Kidney (tissue), 14 donors: ENCODE measurements around the gene NT5C1A. TPM values are rescaled to one million over a fixed set of nuclear protein-coding genes. Genes with fewer than 3 reads are reported as not detected.

Source experiments
- DNase-seq, 5 donors: peaks; one replicate each; pipeline ENCODE4 v3.0.0-alpha.2; 2013 to 2020
- FAIRE-seq: peaks from 2 replicates; lab custom pipeline; 2012; peaks lifted over from hg19 to GRCh38; lab: Jason Lieb, UNC
- H3K27ac ChIP-seq, 2 donors: one replicate each; pipeline ENCODE4 v1.7.0; 2013; ENCODE audit warnings: low read depth in 2 of 2, low read length in 2 of 2, inconsistent platforms in 1 of 2
- H3K27me3 ChIP-seq: one replicate; pipeline ENCODE4 v1.7.1; 2013; ENCODE audit warnings: low read length, inconsistent platforms; ENCODE audit not compliant: control insufficient read depth, insufficient read depth
- H3K36me3 ChIP-seq, 3 donors: one replicate each; pipeline versions ENCODE4 v1.7.0 to v1.7.1; 2013; ENCODE audit warnings: low read length in 3 of 3, control low read depth in 1 of 3, inconsistent platforms in 1 of 3; ENCODE audit not compliant: insufficient read depth in 3 of 3, control insufficient read depth in 2 of 3
- H3K4me1 ChIP-seq, 3 donors: one replicate each; pipeline versions ENCODE4 v1.7.0 to v1.7.1; 2013; ENCODE audit warnings: low read length in 3 of 3, inconsistent platforms in 1 of 3, low read depth in 1 of 3; ENCODE audit not compliant: control insufficient read depth in 2 of 3, insufficient read depth in 2 of 3
- H3K4me3 ChIP-seq, 3 donors: one replicate each; pipeline versions ENCODE4 v1.7.0 to v1.8.1; 2013; ENCODE audit warnings: low read length in 3 of 3, control low read depth in 1 of 3, inconsistent platforms in 1 of 3
- H3K9ac ChIP-seq, 3 donors: one replicate each; pipeline versions ENCODE4 v1.7.0 to v1.7.1; 2013; ENCODE audit warnings: low read length in 3 of 3, control low read depth in 1 of 3, inconsistent platforms in 1 of 3
- H3K9me3 ChIP-seq, 3 donors: one replicate each; pipeline versions ENCODE4 v1.7.0 to v1.7.1; 2013; ENCODE audit warnings: low read length in 3 of 3, control low read depth in 1 of 3, inconsistent platforms in 1 of 3; ENCODE audit not compliant: control insufficient read depth in 2 of 3, insufficient read depth in 1 of 3
- intact Hi-C: fragments of 100-400 bp; cut with DNase I; formaldehyde crosslinking; loops from one replicate; pipeline ENCODE4 v1.11.1; 2022
- polyA plus RNA-seq: library from polyadenylated mRNA; stranded (reverse); fragments of 350-450 nt; fragmentation: Illumina TruSeq; extraction: RNeasy Lipid Tissue Mini Kit (QIAGEN cat#74804); gene quantifications from one replicate; pipeline ENCODE4 v1.2.3, GENCODE V29; 2014; ENCODE audit warnings: low read depth, low replicate concordance; ENCODE audit not compliant: insufficient read depth
- total RNA-seq: library from RNA; stranded (reverse); fragmentation: NEBNext Ultra II Directional; extraction: Animal tissue kit (Norgen Biotek cat#: 25700); gene quantifications from one replicate; pipeline ENCODE4 v1.2.1, GENCODE V29; 2021
- TF ChIP-seq, protein P1 (sequence below): IDR thresholded peaks from 3 replicates; pipeline ENCODE4 v1.5.1; 2012; ENCODE audit warnings: mild to moderate bottlenecking, moderate library complexity, borderline replicate concordance; ENCODE audit not compliant: insufficient read depth; ENCODE audit errors: extremely low read depth
- donor health status: control.
- donor health status: control.
- donor health status: control.
- donor health status: control.
- donor health status: control.
- donor health status: DM: yes; HTN: yes; CAD: no.
- donor health status: Normal renal cell carcinoma (clear cell type).

The NT5C1A gene
- total and polyA plus RNA-seq, 2 donors from 2014 or later: 0.62 to 2.0 TPM

DNA sequence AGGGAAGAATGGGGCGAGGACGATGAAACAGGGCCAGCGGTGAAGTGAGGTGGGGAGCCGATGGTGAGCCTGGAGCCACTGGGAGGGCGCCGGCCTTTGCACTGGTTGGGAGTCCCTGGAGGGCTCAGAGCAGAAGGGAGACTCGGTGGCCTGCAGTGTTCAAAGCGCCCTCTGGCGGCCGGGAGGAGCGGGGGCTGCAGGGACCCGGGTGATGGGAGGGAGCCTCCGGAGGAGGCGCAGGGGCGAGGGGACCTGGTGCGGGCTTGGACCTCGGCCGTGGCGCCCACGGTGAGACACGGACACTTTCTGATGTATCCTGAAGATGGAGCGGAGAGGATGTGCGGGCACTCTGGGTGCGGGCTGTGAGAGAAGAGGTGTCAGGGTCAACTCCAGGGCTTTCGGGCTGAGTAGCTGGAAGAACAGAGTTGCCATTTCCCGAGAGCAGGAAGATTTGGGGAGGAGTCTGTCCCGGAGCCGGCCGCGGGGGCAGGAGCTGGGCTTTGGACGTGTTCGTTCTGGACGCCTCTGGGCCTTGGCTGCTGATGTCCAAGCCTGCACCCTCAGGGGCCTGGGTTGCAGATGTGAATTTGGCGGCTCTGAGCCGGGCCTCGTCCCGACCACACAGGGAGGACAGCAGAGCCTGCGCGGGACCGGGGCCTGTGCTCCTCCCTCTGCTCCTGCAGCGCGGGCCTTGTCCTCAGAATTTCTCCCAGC, 62.1 kb downstream of the NT5C1A start:
- no peak for FAIRE-seq
- H3K36me3 ChIP-seq: no peaks in the 10 kb centered on the region
- no peaks in the 10 kb centered on the region for H3K27me3 ChIP-seq
- no peak overlapping the region for H3K9ac ChIP-seq
- H3K4me1 ChIP-seq: no peaks in the 10 kb centered on the region
- no peak overlapping the region for H3K27ac ChIP-seq
- TF ChIP-seq, protein P1, sequence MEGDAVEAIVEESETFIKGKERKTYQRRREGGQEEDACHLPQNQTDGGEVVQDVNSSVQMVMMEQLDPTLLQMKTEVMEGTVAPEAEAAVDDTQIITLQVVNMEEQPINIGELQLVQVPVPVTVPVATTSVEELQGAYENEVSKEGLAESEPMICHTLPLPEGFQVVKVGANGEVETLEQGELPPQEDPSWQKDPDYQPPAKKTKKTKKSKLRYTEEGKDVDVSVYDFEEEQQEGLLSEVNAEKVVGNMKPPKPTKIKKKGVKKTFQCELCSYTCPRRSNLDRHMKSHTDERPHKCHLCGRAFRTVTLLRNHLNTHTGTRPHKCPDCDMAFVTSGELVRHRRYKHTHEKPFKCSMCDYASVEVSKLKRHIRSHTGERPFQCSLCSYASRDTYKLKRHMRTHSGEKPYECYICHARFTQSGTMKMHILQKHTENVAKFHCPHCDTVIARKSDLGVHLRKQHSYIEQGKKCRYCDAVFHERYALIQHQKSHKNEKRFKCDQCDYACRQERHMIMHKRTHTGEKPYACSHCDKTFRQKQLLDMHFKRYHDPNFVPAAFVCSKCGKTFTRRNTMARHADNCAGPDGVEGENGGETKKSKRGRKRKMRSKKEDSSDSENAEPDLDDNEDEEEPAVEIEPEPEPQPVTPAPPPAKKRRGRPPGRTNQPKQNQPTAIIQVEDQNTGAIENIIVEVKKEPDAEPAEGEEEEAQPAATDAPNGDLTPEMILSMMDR: peak; percentile 51
- no peaks in the 10 kb centered on the region for H3K9me3 ChIP-seq
- intact Hi-C loops: loop anchor here (5.0 to 10.0 kb wide), 2 partner anchors 48 to 115 kb away; no protein-coding TSS in a partner anchor
- H3K4me3 ChIP-seq: no peak overlapping the region
- DNase-seq: peak; percentile 55 to 81 (median 69)

Other genes with a start within 250 kb of the NT5C1A start
- gene BMP8A, start 180.5 kb downstream of the NT5C1A start, total RNA-seq: 1.2 TPM
- gene BMP8A, start 180.5 kb downstream of the NT5C1A start, polyA plus RNA-seq: not detected
- gene PABPC4, start 95.3 kb downstream of the NT5C1A start, total RNA-seq: 168 TPM
- 60.5 TPM for gene PABPC4, start 95.3 kb downstream of the NT5C1A start, polyA plus RNA-seq
- gene HEYL, start 32.5 kb downstream of the NT5C1A start, total RNA-seq: 32.8 TPM
- gene HEYL, start 32.5 kb downstream of the NT5C1A start, polyA plus RNA-seq: 7.2 TPM
- 5.2 TPM for gene HPCAL4, start 19.3 kb upstream of the NT5C1A start, total RNA-seq
- gene HPCAL4, start 19.3 kb upstream of the NT5C1A start, polyA plus RNA-seq: 3.9 TPM
- 58.6 TPM for gene PPIE, start 66.8 kb upstream of the NT5C1A start, total RNA-seq
- 52.0 TPM for gene PPIE, start 66.8 kb upstream of the NT5C1A start, polyA plus RNA-seq
- gene OXCT2, start 99.2 kb upstream of the NT5C1A start, total RNA-seq: 0.98 TPM
- gene OXCT2, start 99.2 kb upstream of the NT5C1A start, polyA plus RNA-seq: 0.32 TPM
- 4.9 TPM for gene BMP8B, start 116.8 kb upstream of the NT5C1A start, total RNA-seq
- 0.34 TPM for gene BMP8B, start 116.8 kb upstream of the NT5C1A start, polyA plus RNA-seq
- 24.0 TPM for gene TRIT1, start 211.4 kb upstream of the NT5C1A start, total RNA-seq
- 14.5 TPM for gene TRIT1, start 211.4 kb upstream of the NT5C1A start, polyA plus RNA-seq
- gene MYCL, start 229.8 kb upstream of the NT5C1A start, total RNA-seq: 4.2 TPM
- gene MYCL, start 229.8 kb upstream of the NT5C1A start, polyA plus RNA-seq: 1.7 TPM